BE2C (cell line): ENCODE results near the gene PAGE2. TPM values are rescaled to one million over a fixed set of nuclear protein-coding genes. Genes with fewer than 3 reads are reported as not detected.
"Not testable (repeated sequence)": the region's sequence is repeated elsewhere in the genome, so short reads cannot be mapped to it uniquely, and the experiment has no call there.

Source experiments
- DNase-seq: peaks from one replicate; pipeline ENCODE4 v3.0.0-alpha.2; 2020
- H3K27me3 ChIP-seq: fragments of 250-450 bp; sonication (Bioruptor Pico); 2 replicates; pipeline ENCODE4 v1.5.1; 2020; ENCODE audit warnings: mild to moderate bottlenecking
- H3K36me3 ChIP-seq: fragments of 250-450 bp; sonication (Bioruptor Pico); 2 replicates; pipeline ENCODE4 v1.5.1; 2020; ENCODE audit warnings: mild to moderate bottlenecking
- H3K4me1 ChIP-seq: fragments of 250-450 bp; sonication (Bioruptor Pico); 2 replicates; pipeline ENCODE4 v1.5.1; 2020
- H3K4me3 ChIP-seq: 2 replicates; pipeline ENCODE4 v1.5.1; 2011; ENCODE audit warnings: low read depth, low read length
- H3K9me3 ChIP-seq: fragments of 250-450 bp; sonication (Bioruptor Pico); 2 replicates; pipeline ENCODE4 v1.5.1; 2020
- CTCF ChIP-seq: IDR thresholded peaks from 2 replicates; pipeline ENCODE4 v1.5.1; 2012; ENCODE audit warnings: mild to moderate bottlenecking, low read depth, low read length
- polyA plus RNA-seq: library from polyadenylated mRNA; unstranded; fragments of >200 nt; gene quantifications from one replicate; pipeline ENCODE4 v1.2.1, GENCODE V29; 2012; ENCODE audit warnings: low read depth, missing spikeins; ENCODE audit not compliant: insufficient read length, insufficient read depth

Gene PAGE2
- polyA plus RNA-seq, result not detected

DNA sequence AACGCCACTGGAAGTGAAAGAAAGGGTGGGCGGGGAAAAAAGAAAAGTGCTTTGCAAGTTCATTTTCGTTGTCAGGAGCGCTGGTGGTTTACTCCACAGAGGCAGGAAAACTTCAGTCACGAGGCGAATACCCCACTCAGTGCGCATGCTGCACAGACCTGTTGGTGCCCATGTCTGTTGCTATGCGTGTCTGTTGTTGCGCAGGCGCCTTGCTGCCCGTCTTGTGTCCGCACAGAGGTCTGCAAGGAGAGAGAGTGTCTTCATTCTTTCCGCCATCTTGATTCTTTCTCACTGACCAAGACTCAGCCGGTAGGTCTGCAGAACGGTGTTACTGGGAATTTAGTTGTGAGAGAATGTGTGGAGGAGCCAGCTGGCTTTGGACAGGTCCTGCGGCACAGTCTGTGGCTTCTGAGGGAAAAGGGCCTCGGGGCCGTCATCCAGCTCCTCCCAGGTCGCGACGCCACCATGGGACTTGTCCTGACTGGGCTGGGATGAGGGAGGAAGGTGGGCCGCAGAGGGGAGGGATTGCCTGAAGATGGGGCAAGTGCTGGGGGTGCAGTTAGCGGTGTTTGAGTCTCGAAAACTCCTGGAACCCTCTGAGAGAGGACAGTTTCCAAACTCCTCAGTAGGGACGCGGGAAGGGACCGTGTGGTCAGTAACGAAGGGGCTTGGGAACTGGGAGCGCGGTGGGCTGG lies at the start of gene PAGE2:
TSS of gene PAGE2 (plus strand) at position 224 of the 695 bp plus-strand sequence. CDS start 1,003 bp downstream, outside the sequence.
- no peak for TF ChIP-seq CTCF
- no peak within 1 kb of the TSS for H3K4me3 ChIP-seq
- DNase-seq, result no peak
- H3K27me3 ChIP-seq, result no peaks in the 10 kb centered on the region
- H3K4me1 ChIP-seq, result no peaks in the 10 kb centered on the region
- no peaks in the 10 kb centered on the region for H3K36me3 ChIP-seq
- no peaks in the 10 kb centered on the region for H3K9me3 ChIP-seq

DNA sequence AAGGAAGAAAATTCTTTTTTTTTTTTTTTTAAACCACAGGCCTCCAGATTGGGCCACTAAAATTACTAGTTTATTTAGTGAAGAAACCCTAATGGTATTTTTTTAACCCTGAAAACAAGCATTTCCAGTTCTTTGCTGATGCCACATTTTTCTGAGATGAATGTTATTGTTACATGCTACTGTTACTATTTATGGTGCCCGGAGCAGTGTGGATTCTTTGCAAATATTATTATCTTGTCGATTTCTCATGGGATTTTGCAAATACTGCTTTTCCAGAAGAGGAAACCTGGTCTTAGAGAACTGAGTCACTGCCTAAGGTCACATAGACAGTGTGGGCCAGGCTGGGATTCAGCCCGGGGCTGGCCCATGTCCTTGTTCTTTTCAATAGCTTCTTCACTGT lies 49.3 kb upstream of the PAGE2 start:
- Histone ChIP-seq H3K27me3 (no peaks in the 10 kb centered on the region), H3K4me3 (no peak overlapping the region), H3K36me3 (no peaks in the 10 kb centered on the region), H3K9me3 (no peaks in the 10 kb centered on the region), H3K4me1 (no peaks in the 10 kb centered on the region)
- no peak for TF ChIP-seq CTCF
- DNase-seq, result no peak

- no peaks in the 10 kb centered on the region for H3K9me3 ChIP-seq
- DNase-seq, result no peak
- no peak for TF ChIP-seq CTCF
- no peaks in the 10 kb centered on the region for H3K4me1 ChIP-seq
- H3K27me3 ChIP-seq, result no peaks in the 10 kb centered on the region
- H3K36me3 ChIP-seq, result no peaks in the 10 kb centered on the region
- no peak overlapping the region for H3K4me3 ChIP-seq
Observed at GRCh38 chrX:55041514-55041913, 47.3 kb upstream of the PAGE2 start.

GRCh38 chrX:55050599-55050998 lies 38.2 kb upstream of the PAGE2 start:
- not testable (repeated sequence) for H3K27me3 ChIP-seq, H3K4me1 ChIP-seq, H3K36me3 ChIP-seq, H3K9me3 ChIP-seq, DNase-seq, H3K4me3 ChIP-seq

DNA sequence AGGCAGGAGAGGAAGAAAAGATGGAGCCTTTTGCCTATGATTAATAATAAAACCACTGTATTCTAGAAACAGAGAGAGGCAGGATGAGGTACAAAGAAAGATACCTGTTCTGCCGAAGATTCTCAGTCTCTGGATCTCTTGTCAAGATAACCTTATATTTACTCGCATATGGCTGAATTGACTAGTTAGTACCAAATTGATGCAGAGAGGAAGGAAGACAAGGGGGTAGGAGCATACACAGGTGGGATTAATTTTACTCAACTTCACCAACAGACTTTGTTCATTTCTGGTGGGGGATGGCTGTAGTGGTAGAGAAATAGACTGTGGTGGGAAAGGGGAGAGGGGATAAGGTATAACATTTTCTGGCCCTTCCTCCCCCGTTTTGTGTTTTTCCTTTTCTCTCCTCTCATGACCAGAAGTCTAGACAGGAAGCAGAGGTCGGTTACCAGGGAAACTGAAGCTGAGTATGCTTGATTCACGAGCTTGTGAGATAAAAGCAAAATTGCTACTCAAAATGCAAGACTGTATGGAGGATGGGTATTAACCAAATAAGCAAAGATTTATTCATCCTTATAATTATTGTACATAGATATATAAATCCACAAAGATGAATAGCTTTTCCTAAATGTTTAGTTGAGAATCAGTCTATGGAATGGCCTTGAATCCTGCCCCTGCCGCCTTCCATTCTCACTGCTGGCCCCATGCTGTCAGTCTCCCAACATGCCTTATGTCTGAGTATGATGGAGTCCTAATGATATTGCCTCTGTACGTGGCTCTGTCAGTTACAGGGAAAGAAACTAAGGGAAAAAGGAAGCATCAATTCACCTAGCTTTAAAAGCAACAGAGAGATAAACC lies 31.8 kb upstream of the PAGE2 start:
- Histone ChIP-seq H3K27me3 (no peaks in the 10 kb centered on the region), H3K4me3 (peak overlapping the region; percentile 32), H3K9me3 (no peaks in the 10 kb centered on the region), H3K36me3 (no peaks in the 10 kb centered on the region), H3K4me1 (no peaks in the 10 kb centered on the region)
- TF ChIP-seq CTCF, result no peak
- no peak for DNase-seq

DNA sequence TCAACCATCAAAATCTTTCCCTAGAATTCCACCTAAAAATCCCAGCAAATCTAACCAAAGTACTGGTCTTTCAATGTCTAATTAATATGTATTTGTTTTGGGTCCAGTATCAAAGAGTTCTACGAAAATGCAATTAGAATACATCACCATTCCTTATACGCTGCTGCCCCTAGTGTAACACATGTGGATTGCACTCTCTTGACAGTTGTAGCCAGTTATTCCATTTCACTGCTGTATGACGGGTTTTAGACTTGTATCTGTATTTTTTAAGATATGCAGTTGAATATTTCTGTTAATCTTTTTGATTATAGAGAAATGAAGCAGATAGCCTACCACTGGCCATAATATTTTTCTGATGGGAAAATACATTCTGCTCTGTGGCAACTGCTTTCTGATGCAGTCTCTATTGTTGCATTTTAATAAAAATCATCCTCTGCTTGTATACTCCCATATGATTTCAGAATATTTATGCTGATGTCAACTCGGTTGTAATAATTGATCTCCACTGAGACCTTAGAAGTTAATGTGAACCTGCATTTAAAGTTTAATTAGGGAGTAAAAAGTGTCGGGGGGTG lies 31.1 kb upstream of the PAGE2 start:
- peak; percentile 72 for TF ChIP-seq CTCF
- DNase-seq, result peak; percentile 24
- peak overlapping the region; percentile 32 for H3K4me3 ChIP-seq

GRCh38 chrX:55067180-55067579 lies 21.6 kb upstream of the PAGE2 start:
- not testable (repeated sequence) for H3K27me3 ChIP-seq, H3K4me1 ChIP-seq, H3K36me3 ChIP-seq, H3K9me3 ChIP-seq, DNase-seq, H3K4me3 ChIP-seq

More for the DNA sequence above, 31.1 kb upstream of the PAGE2 start:
- no peaks in the 10 kb centered on the region for H3K36me3 ChIP-seq
- no peaks in the 10 kb centered on the region for H3K4me1 ChIP-seq
- H3K27me3 ChIP-seq, result no peaks in the 10 kb centered on the region
- no peaks in the 10 kb centered on the region for H3K9me3 ChIP-seq
